ENCODE results near the gene MYO16. TPM values are rescaled to one million over a fixed set of nuclear protein-coding genes. Genes with fewer than 3 reads are reported as not detected.

MYO16 gene
- total and polyA plus RNA-seq, 4 donors = 11.7 to 51.7 (median 21.1) TPM

DNA sequence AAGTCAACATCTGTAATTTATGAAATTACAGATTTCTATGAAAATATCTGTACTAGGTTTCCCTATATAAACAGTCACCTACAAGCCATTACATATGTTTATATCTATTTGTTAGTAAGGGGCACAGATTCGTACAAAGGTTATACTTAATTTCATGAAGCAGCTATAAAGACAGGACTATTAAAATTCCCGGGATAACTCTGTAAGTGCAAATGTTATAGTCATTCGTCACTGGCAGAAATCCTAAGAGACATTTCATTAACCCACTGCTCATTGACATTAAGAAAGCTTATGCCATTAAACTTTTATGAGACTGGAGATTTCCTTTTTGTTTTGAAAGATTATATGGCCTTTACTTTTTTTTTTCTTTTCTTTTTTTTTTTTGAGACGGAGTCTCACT is 122.9 kb downstream of the MYO16 start:
- H3K9me3 ChIP-seq (ENCODE audit: control insufficient read depth, insufficient read depth, low read length) = no peaks in the 10 kb centered on the region
- no peaks in the 10 kb centered on the region for H3K36me3 ChIP-seq (ENCODE audit: control insufficient read depth, insufficient read depth, low read length)
- H3K27ac ChIP-seq (ENCODE audit: low read depth, low read length) = no peak overlapping the region
- no CpG with 5 or more reads among the region's 4 CpGs for WGBS (ENCODE audit: insufficient coverage)
- peak in 1 of 6 donors; percentile 30 for DNase-seq (ENCODE audit: low read depth in 4 of 6, low spot score in 6 of 6)
- no peaks in the 10 kb centered on the region for H3K4me1 ChIP-seq (ENCODE audit: control insufficient read depth, insufficient read depth, low read length)
- no peak overlapping the region for H3K4me3 ChIP-seq (ENCODE audit: low read depth, low read length)
- H3K27me3 ChIP-seq (ENCODE audit: control insufficient read depth, insufficient read depth, low read length) = no peaks in the 10 kb centered on the region

GRCh38 chr13:108755083-108755482 is 125.7 kb downstream of the MYO16 start:
- no peak overlapping the region for H3K27ac ChIP-seq (ENCODE audit: low read depth, low read length)
- H3K4me3 ChIP-seq (ENCODE audit: low read depth, low read length) = no peak overlapping the region
- H3K36me3 ChIP-seq (ENCODE audit: control insufficient read depth, insufficient read depth, low read length) = no peaks in the 10 kb centered on the region
- no peaks in the 10 kb centered on the region for H3K4me1 ChIP-seq (ENCODE audit: control insufficient read depth, insufficient read depth, low read length)
- DNase-seq (ENCODE audit: low read depth in 4 of 6, low spot score in 6 of 6) = peak in 3 of 6 donors; percentile 6 to 76 (median 13)
- no peaks in the 10 kb centered on the region for H3K27me3 ChIP-seq (ENCODE audit: control insufficient read depth, insufficient read depth, low read length)
- H3K9me3 ChIP-seq (ENCODE audit: control insufficient read depth, insufficient read depth, low read length) = no peaks in the 10 kb centered on the region

DNA sequence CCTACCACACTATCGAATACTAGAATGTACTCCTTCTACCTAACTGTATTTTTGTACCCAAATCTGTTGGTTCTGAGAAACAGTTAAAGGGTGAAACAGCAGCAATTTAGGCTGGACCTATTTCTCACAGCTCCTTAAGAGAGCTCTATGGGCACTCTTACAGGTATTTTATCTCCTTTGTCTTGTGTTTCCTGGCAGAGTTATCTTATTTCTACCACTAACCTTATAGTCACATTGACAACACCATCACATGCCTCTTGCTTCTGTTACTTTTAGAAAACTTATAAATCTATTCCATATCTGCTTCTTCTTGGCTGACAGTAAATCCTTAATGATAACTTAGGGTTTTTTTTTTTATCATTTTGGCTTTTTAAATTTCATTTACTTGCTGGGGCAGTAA is 130.7 kb downstream of the MYO16 start:
- Histone ChIP-seq H3K27me3 (ENCODE audit: control insufficient read depth, insufficient read depth, low read length) (no peaks in the 10 kb centered on the region), H3K9me3 (ENCODE audit: control insufficient read depth, insufficient read depth, low read length) (no peaks in the 10 kb centered on the region), H3K4me1 (ENCODE audit: control insufficient read depth, insufficient read depth, low read length) (no peaks in the 10 kb centered on the region), H3K27ac (ENCODE audit: low read depth, low read length) (no peak overlapping the region), H3K36me3 (ENCODE audit: control insufficient read depth, insufficient read depth, low read length) (no peaks in the 10 kb centered on the region), H3K4me3 (ENCODE audit: low read depth, low read length) (no peak overlapping the region)
- no peak for DNase-seq (ENCODE audit: low read depth in 4 of 6, low spot score in 6 of 6)
- no CpG with 5 or more reads among the region's 1 CpG for WGBS (ENCODE audit: insufficient coverage)

- Histone ChIP-seq H3K9me3 (ENCODE audit: control insufficient read depth, insufficient read depth, low read length) (no peaks in the 10 kb centered on the region), H3K27me3 (ENCODE audit: control insufficient read depth, insufficient read depth, low read length) (no peaks in the 10 kb centered on the region), H3K36me3 (ENCODE audit: control insufficient read depth, insufficient read depth, low read length) (no peaks in the 10 kb centered on the region), H3K27ac (ENCODE audit: low read depth, low read length) (no peak overlapping the region), H3K4me3 (ENCODE audit: low read depth, low read length) (no peak overlapping the region), H3K4me1 (ENCODE audit: control insufficient read depth, insufficient read depth, low read length) (no peaks in the 10 kb centered on the region)
- no peak for DNase-seq (ENCODE audit: low read depth in 4 of 6, low spot score in 6 of 6)
- WGBS (ENCODE audit: insufficient coverage) = no CpG with 5 or more reads among the region's 3 CpGs
These were observed 131.1 kb downstream of the MYO16 start for GRCh38 chr13:108760541-108760940.

GRCh38 chr13:108768035-108768434 is 138.6 kb downstream of the MYO16 start:
- no peaks in the 10 kb centered on the region for H3K27me3 ChIP-seq (ENCODE audit: control insufficient read depth, insufficient read depth, low read length)
- WGBS (ENCODE audit: insufficient coverage) = 83% methylated on average over 3 of the region's 5 CpGs
- H3K4me1 ChIP-seq (ENCODE audit: control insufficient read depth, insufficient read depth, low read length) = no peaks in the 10 kb centered on the region
- no peaks in the 10 kb centered on the region for H3K9me3 ChIP-seq (ENCODE audit: control insufficient read depth, insufficient read depth, low read length)
- no peak for DNase-seq (ENCODE audit: low read depth in 4 of 6, low spot score in 6 of 6)
- H3K27ac ChIP-seq (ENCODE audit: low read depth, low read length) = no peak overlapping the region
- no peaks in the 10 kb centered on the region for H3K36me3 ChIP-seq (ENCODE audit: control insufficient read depth, insufficient read depth, low read length)
- no peak overlapping the region for H3K4me3 ChIP-seq (ENCODE audit: low read depth, low read length)

DNA sequence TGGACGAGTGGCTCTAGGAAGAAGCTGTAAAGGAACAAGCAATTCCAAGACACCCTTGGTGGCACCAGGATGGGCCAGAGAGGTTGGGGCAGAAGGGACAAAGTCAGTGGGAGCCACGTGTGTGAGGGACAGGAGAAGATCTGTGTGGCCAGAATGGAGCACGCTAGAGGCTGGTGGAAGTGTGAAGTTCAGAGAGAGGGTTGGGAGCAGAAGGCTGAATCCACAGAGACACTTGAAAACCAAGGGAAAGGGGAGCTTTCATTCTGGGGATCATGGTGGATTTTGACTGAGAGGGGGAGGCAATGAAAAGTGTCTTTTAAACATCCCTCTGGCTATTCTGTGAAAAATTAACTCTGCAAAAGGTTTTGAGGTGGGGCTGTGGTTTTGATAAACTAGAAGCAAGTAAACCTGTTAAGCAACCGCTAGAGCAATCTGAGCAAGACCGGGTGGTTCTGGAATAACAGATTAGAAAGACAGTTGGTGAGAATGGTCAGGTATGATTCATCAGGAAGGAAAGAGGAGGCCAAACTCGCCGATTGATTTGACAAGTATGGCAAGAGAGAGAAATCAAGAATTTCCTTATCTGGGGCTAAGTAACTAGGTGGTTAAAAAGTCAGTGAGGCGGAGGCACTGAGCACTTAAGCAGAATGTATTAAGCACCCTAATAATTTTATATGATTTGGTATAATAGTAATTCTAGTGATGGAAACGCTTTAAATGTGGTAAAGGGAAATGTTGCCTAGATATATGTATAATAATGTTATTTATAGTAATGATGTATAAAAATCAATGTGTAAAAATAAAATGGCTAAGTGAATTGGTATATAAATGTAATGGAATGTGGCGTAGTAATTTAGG is 140.0 kb downstream of the MYO16 start:
- Histone ChIP-seq H3K4me3 (ENCODE audit: low read depth, low read length) (no peak overlapping the region), H3K27me3 (ENCODE audit: control insufficient read depth, insufficient read depth, low read length) (no peaks in the 10 kb centered on the region), H3K27ac (ENCODE audit: low read depth, low read length) (no peak overlapping the region), H3K4me1 (ENCODE audit: control insufficient read depth, insufficient read depth, low read length) (no peaks in the 10 kb centered on the region), H3K36me3 (ENCODE audit: control insufficient read depth, insufficient read depth, low read length) (no peaks in the 10 kb centered on the region), H3K9me3 (ENCODE audit: control insufficient read depth, insufficient read depth, low read length) (no peaks in the 10 kb centered on the region)
- DNase-seq (ENCODE audit: low read depth in 4 of 6, low spot score in 6 of 6) = no peak
- WGBS (ENCODE audit: insufficient coverage) = 87% methylated on average over 7 of the region's 10 CpGs

- no peaks in the 10 kb centered on the region for H3K36me3 ChIP-seq (ENCODE audit: control insufficient read depth, insufficient read depth, low read length)
- H3K4me1 ChIP-seq (ENCODE audit: control insufficient read depth, insufficient read depth, low read length) = no peaks in the 10 kb centered on the region
- H3K9me3 ChIP-seq (ENCODE audit: control insufficient read depth, insufficient read depth, low read length) = no peaks in the 10 kb centered on the region
- no peak overlapping the region for H3K4me3 ChIP-seq (ENCODE audit: low read depth, low read length)
- 72% methylated on average over 5 of the region's 8 CpGs for WGBS (ENCODE audit: insufficient coverage)
- DNase-seq (ENCODE audit: low read depth in 4 of 6, low spot score in 6 of 6) = peak in 1 of 6 donors; percentile 71
- H3K27ac ChIP-seq (ENCODE audit: low read depth, low read length) = no peak overlapping the region
- no peaks in the 10 kb centered on the region for H3K27me3 ChIP-seq (ENCODE audit: control insufficient read depth, insufficient read depth, low read length)
These were observed 146.2 kb downstream of the MYO16 start for GRCh38 chr13:108775597-108775996.

DNA sequence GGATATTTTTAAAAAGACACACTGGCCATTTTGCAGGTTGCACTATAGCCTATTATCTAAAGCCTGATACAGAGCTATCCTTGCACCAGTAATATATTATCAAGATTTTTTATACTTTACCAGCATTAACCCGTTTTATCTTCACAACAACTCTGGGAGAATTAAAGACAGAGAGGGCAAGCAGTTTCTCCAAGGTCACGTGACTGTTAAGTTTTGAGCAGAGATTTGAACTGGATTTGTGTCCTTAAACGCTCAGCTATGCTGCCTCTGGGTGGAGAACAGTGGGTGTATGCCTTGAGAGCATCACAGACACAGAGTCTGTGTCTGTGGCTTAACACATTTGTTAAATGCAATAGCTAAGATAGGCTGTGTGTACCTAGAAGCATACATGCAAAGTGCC is 147.2 kb downstream of the MYO16 start:
- H3K4me1 ChIP-seq (ENCODE audit: control insufficient read depth, insufficient read depth, low read length) = no peaks in the 10 kb centered on the region
- no peaks in the 10 kb centered on the region for H3K36me3 ChIP-seq (ENCODE audit: control insufficient read depth, insufficient read depth, low read length)
- no peaks in the 10 kb centered on the region for H3K27me3 ChIP-seq (ENCODE audit: control insufficient read depth, insufficient read depth, low read length)
- 71% methylated on average over 1 of the region's 3 CpGs for WGBS (ENCODE audit: insufficient coverage)
- no peak overlapping the region for H3K4me3 ChIP-seq (ENCODE audit: low read depth, low read length)
- H3K27ac ChIP-seq (ENCODE audit: low read depth, low read length) = no peak overlapping the region
- DNase-seq (ENCODE audit: low read depth in 4 of 6, low spot score in 6 of 6) = no peak
- no peaks in the 10 kb centered on the region for H3K9me3 ChIP-seq (ENCODE audit: control insufficient read depth, insufficient read depth, low read length)

- WGBS (ENCODE audit: insufficient coverage) = 50% methylated on average over 4 of the region's 9 CpGs
- no peaks in the 10 kb centered on the region for H3K27me3 ChIP-seq (ENCODE audit: control insufficient read depth, insufficient read depth, low read length)
- no peaks in the 10 kb centered on the region for H3K4me1 ChIP-seq (ENCODE audit: control insufficient read depth, insufficient read depth, low read length)
- H3K36me3 ChIP-seq (ENCODE audit: control insufficient read depth, insufficient read depth, low read length) = no peaks in the 10 kb centered on the region
- no peaks in the 10 kb centered on the region for H3K9me3 ChIP-seq (ENCODE audit: control insufficient read depth, insufficient read depth, low read length)
- H3K4me3 ChIP-seq (ENCODE audit: low read depth, low read length) = no peak overlapping the region
- DNase-seq (ENCODE audit: low read depth in 4 of 6, low spot score in 6 of 6) = peak in 1 of 6 donors; percentile 28
- no peak overlapping the region for H3K27ac ChIP-seq (ENCODE audit: low read depth, low read length)
These were observed 148.3 kb downstream of the MYO16 start for GRCh38 chr13:108777421-108778420.
